ENCODE measurements around the gene RABGAP1.

Gene RABGAP1

GRCh38 chr9:122944960-122945888 is 4.4 kb downstream of the RABGAP1 start:
- no peak for DNase-seq

DNA sequence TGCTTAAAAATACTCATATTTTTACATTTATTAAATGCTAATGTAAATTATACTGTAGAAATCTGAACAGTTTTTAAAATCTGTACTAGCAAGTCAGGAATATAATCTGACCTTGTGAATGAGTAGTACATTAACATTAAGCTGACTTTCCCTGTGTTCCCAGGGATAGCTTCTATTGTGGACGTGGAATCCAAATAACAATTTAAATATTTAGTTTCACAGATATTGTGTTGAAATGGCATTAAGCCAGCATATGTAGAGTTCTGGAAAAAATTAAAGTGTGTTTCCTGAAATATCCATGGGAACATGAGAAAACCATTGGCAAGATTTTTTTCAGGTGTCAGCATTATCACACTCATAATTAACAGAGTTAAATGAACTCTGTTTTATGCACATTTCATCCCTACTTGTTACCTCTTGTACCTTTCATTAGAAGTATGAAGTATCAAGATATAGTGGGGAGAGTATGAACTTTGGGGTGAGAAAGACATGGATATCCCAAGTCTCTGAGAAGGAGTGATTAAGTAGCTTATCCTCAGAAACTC is 5.7 kb downstream of the RABGAP1 start:
- no peak for DNase-seq

GRCh38 chr9:122948313-122948712 is 7.5 kb downstream of the RABGAP1 start:
- DNase-seq: no peak

DNA sequence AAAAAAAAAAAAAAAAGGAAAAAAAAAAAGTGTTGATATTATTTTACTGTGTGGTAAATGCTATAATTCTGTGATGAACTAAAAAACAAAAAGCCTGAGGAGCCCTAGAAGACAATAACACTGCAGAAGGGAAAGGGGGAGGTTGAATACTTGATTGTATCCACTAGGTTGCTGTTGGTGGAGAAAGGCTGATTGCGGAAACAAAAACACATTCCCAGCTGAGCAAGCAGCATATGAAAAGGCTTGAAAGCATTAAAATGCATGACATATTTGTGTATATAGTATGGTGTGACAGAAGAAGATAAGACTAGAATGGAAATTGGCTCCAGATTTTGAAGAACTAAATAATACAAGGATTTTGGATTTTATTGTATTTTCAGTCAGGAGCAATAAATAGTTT is 8.9 kb downstream of the RABGAP1 start:
- no peak for DNase-seq

DNA sequence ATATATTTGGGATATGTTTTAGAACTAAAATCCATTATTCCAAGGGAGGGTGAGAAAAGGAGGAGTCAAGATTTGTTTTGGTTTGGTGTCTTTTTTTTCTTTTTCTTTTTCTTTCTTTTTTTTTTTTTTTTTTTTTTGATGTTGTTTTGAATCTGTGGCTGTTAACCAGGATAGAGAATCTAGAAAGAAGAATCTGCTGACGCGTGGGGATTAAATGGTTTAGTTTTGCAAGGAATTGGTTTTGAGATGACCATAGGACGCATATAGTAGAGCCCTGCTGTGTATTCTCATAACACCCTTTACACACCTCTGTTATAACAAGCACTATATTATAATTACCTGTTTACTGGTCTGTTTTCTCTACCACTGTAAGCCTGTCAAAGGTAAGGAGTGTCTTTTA is 9.4 kb downstream of the RABGAP1 start:
- DNase-seq: no peak

DNA sequence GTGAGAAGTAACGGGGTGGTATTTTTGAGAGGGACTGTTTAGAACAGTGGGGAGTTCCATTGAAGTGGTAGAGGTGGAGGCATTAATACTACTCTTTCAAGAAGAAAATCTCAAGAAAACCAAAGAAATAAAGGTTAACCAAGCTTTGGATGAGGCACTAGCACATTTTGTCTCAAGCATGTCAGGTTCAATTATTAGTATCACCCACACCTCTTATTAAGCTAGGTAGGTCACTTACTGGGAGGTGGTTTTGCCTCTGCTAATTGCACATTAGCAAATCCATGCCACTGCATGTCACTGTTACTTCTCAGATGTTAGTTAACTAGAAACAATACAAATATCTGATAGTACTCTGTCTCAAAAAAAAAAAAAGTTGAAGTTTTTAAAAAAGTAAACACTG is 10.2 kb downstream of the RABGAP1 start:
- no peak for DNase-seq

DNA sequence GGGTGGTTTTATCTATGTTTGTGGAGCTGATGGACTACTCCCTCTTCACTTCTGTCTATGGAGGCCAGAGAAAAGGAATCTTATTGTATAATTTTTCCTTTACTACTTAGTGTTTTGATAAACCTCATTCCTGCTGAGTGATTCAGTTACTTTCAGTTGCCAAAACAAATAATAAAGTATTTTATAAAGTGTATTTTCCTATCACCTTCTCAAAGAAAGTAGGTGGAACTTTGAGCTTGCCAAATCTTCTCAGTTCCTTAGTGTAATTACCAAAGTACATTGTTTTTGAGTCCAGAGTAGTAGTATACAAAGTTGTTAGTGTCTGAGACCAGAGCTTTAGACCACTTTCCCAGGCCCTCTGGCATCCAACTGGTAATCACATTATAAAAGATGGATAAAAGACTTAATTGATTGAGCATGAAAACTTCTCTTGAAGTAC is 13.5 kb downstream of the RABGAP1 start:
- DNase-seq: no peak

- DNase-seq: no peak
Measured at GRCh38 chr9:122955961-122956360, 15.1 kb downstream of the RABGAP1 start.

- DNase-seq: no peak
Measured at GRCh38 chr9:122961139-122961538, 20.3 kb downstream of the RABGAP1 start.

DNA sequence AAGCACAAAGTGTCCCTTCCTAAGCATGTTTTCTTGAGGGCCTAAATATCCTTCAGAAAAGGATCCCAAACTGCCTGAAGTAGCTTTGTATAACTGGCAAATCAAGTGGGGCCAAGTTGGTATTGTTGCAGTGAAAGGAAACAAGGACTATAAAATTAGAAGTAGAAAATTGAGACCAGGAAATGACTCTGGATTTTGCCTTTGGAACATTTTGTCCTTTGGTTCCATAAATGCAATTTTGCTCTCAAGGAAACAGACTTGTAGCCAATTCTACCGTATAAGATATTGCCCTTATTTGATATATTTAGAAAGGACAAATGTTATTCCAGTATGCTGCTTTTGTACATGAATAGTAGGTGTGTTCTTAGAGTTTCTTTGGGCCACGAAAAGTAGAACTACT is 34.4 kb downstream of the RABGAP1 start:
- no peak for DNase-seq

DNA sequence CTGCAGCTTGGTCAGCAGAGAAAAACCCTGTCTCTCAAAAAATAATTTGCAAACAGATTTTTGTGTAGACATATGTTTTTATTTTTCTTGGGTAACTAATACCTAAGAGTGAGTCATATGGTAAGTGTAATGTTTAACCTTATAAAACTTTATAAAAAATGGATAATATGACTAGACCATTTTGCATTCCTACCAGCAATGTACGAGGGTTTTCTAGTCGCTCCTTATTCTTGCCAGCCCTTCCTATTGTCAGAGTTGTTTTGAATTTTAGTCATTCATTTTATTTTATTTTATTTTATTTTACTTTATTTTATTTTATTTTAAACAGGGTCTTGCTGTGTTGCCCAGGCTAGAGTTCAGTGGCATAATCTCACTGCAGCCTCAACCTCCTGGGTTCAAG is 37.8 kb downstream of the RABGAP1 start:
- DNase-seq: no peak

DNA sequence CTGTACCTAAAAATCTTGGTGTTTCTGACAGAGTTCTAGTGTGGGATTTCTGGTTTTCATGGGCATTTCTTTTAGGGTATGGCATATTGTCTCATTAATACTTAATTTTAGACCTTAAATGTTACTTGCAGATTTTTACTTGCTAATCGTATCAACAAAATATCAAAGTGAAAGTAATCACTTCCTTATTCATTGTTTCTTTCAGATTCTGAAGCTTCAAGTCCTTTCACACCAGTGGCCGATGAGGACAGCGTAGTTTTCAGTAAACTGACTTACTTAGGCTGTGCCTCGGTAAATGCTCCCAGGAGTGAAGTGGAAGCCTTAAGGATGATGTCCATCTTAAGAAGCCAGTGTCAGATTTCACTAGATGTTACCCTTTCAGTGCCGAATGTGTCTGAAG is 45.2 kb downstream of the RABGAP1 start:
- no peak for DNase-seq

- DNase-seq: no peak
Measured at GRCh38 chr9:122988141-122988540, 47.3 kb downstream of the RABGAP1 start.

DNA sequence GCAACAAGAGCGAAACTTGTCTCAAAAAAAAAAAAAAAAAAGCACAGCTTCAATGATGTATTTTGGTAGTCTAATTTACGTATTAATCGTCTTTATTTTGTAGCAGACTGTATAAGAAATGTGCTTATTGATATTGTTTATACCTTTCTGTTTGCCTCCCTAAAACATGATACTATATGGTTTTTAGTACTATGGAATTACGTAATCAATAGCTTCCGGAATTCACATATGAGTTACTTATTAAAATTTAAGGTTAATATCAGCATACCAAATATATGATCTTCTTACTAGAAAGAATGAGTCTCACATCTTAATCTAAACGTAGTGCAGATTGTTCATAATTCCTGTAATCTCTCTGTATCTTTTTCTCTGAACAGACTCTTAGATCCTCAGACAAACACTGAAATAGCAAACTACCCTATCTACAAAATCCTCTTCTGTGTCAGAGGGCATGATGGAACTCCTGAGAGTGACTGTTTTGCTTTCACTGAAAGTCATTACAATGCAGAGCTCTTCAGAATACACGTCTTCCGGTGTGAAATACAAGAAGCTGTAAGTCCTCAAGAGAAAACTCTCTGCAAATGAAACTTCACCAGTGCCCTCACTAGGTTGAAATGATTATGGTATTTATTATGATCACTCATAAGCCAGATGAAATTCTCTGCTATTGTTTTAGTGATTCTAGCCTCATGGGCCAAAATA is 48.3 kb downstream of the RABGAP1 start:
- no peak for DNase-seq

- peak; percentile 37 to 53 for DNase-seq
Measured at GRCh38 chr9:122991370-122991830, 50.6 kb downstream of the RABGAP1 start.

DNA sequence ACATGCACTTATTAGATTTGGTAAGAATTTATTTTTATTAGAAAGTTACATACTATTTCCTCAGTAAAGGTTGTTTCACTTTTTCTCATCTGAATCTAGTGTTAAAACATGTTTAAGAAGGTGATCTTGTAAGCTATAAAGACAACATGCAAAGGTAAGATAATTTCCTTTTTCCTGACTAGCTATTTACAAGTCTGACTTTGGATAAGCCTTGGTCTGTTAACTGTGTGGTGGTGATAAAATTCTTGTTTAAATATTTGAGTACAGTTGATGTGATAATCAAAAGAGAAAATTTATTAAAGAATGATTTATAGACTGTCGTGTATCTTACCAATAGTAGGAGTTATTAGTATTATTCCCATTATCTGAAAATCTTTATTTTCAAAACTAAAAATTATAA is 55.8 kb downstream of the RABGAP1 start:
- no peak for DNase-seq

GRCh38 chr9:122998448-122998847 is 57.6 kb downstream of the RABGAP1 start:
- DNase-seq: no peak

GRCh38 chr9:123000371-123001068 is 59.7 kb downstream of the RABGAP1 start:
- DNase-seq: no peak

DNA sequence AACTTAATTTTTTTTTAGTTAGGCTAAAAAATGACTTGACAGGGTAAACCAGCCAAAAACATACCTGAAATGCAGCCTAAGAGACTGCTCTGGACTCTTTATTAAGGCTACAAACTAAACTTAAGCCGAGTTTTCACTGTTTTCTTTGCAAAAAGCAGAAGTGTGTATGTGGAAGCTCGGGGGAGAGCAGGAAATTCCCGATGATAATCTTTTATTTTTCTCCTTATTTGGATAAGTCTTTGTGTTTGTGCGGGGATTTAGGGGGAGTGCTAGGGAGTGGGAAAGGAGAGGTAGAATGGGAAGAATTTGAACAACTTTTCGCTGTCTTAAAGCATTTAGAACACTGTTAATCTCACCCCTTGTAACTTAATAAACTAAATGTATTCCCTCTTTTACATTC is 61.9 kb downstream of the RABGAP1 start:
- no peak for DNase-seq

DNA sequence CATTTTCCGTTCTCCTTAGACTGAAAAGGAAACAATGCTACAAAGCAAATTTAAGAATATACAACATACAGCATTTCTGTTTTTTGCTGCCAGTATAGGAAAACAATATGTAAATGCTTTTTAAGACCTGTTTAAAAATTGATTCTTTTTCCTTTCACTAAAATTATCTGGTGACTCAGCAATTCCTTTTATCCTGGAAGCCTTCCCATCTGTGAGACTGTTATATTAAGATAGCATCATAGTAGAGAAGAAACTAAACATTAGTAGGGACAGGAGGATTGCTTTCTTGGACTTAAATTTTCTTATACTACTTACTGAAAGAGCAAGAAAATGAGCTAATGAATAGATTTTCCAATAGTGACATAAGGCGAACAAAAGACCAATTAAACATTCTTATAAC is 62.6 kb downstream of the RABGAP1 start:
- no peak for DNase-seq

GRCh38 chr9:123005964-123006363 is 65.1 kb downstream of the RABGAP1 start:
- no peak for DNase-seq

DNA sequence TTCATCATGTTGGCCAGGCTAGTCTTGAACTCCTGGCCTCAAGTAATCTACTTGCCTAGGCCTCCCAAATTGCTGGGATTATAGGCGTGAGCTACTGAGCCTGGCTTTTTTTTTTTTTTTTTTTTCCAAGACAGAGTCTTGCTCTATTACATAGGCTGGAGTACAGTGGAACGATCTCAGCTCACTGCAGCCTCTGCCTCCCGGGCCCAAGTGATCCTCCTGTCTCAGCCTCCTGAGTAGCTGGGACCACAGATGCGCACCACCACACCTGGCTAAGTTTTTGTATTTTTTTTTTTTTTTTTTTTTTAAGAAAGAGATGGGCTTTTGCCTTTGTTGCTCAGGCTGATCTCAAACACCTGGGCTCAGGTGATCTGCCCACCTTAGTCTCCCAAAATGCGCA is 66.4 kb downstream of the RABGAP1 start:
- no peak for DNase-seq

GRCh38 chr9:123008909-123009308 is 68.1 kb downstream of the RABGAP1 start:
- no peak for DNase-seq
